COLO668 (cell line): ENCODE data around the gene TCERG1.
"Not testable (repeated sequence)": the region's sequence is repeated elsewhere in the genome, so short reads cannot be mapped to it uniquely, and the experiment has no call there.

ENCODE experiments used
- DNase-seq: peaks from one replicate; lab custom pipeline; 2025; ENCODE audit not compliant: unreplicated experiment; lab: John Stamatoyannopoulos, UW

TCERG1 gene

DNA sequence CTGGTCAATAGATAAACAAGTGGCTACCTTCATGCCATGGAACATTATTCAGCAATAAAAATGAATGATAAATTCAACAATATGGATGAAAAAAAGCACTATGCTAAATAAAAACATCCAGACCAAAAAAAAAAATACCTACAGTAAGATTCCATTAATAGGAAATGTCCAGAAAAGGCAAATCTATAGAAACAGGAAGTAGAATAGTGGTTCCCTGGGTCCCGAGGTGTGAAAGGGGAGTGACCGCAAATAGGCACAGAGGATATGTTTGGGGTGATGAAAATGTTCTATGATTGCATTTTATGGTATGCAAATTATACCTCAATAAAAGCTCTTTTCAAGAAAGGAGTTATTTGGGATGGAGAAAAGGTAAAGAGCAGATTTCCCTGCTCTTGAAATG lies 72.4 kb downstream of the TCERG1 start:
- no peak for DNase-seq

DNA sequence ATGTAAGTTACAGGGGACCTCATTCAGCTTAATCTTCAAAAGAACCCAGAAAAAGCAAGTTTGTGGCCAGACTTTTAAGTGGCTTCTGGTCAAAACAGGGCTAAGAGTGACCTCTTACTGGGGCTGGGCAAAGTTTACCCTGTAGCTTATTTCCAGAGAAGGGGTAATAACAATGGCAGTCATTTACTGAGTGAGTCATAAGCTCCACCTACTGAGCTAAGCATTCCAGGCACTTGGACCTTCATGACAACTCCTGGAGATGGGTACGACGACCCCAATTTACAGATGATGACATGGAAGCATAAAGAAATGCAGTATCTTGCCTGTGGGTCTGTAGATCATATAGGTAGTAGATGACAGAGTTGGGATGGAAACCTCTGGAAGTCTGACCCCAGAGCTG lies 73.6 kb downstream of the TCERG1 start:
- no peak for DNase-seq

DNA sequence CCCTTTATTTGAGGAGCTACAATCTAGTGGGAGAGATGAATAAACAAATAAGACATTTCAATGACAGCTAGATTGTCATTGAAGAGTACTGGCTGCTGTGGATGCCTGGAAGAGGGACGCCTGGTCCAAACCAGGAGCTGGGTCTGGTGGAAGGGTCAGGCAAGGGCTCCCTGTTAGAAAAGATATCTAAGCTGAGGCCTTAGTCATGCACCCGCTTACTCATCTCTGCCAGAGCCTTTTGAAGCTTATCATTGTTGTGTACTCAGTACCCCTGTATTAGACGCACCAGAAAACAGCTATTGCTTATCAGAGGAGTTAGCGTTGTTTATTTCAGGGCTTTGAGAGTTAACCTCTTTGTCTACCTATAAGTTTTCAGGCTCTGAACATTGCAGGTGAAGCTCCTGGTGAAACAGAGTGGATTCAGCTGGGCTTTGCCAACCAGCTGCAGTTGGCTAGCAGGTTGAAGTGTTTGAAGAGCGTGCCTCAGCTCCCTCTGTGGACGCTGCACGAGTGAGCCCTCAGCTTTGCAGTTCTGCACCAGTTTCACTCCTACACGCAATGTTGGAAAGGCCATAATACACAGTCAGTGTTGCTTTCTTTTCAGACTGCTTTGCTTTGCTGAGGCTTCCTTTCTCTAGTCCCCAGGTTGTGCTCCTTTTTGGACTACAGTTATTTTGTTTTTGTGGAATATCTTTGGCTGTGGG lies 74.4 kb downstream of the TCERG1 start:
- DNase-seq, result no peak

DNA sequence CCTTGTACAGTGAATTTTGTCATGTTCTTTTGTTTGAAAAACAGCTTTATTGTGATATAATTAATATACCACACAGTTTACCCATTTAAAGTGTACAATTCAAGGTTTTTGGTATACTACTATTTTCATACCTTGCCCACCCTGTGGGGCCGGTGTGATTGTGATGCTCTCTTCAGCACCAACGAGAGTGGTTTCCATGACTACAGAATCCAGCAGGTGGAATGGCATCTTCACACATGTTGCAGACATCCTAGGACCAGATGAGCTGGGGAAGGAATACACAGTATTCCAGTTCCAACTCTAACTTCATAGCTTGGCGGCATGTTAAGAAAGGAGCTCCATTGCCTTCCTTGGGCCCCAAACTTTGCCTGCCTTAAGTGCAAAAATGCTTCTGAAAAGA lies 76.6 kb downstream of the TCERG1 start:
- DNase-seq, result no peak

DNA sequence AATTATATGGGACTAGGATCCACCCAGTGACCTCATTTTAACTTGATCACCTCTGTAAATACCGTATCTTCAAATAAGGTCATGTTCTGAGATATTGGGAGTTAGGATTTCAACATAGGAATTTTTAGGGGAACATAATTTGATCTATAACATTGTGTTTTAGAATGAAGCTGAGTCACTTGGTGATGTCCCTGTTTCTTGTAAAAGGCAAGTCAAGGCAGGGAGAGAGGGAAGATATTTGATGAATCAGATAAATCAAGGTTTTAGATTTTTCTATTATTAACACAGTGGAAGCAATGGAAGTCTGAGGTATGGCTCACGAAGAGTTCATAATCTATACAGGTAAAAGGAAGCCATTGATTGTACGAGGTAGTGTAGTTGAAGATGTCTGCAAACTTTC lies 80.7 kb downstream of the TCERG1 start:
- no peak for DNase-seq

DNA sequence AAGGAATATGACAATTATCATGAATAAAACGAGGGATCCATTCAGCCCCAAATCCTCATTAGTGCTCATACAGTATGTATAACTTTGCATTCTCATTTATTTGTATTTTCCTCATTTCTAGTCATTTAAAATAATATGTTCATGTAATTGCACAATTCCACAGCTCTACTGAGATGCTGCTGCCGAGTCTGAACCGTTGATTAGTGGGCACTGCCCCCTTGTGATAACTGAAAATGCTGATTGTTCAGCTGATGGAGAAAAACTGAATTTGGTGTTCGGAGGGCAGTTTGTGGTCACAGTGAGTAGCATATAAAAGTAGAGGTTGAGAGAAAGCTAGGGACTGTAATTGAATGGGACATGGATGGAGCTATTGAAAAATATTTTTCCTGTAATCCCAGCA lies 81.1 kb downstream of the TCERG1 start:
- DNase-seq, result no peak

DNA sequence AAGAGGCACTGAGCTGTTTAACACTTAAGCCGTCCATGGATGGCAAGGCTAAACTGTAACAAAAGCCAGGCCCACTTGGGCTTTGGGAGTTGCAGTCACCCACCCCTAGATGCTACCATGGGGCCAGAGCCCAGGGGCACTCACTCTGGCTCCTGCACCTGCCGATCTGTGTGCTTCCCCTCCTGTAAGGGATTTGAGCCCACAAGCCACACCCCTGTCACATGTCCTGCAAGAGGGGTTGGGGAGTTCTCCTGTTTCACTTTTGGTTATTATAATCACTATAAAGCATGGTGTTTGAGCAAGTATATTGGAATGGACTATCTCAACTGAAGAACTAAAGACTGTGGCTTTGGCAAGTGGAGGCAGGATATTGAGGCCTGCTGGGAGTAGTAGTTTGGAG lies 82.9 kb downstream of the TCERG1 start:
- DNase-seq, result no peak

DNA sequence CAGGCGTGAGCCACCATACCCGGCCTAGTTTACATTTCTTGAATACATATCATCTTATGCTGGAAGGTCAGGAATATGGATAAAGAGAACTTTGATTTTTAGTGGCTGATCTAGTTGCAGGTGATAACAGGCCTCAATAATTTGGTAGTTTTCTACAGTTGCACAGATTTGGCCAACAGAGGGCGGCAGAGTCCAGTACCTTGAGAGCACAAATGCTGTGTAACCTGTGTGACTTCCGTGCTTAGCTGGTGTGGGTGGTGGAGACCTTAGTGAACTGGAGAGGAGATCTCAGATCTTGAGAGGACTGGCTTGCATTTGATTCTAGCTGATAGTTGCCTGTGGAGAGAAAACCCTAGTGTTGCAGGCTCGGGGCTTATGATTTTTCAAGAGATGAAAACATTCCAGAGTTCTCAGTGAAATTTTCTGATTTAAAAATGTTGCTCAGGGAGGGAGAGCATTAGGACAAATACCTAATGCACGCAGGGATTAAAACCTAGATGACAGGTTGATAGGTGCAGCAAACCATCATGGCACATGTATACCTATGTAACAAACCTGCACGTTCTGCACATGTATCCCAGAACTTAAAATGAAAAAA lies 86.2 kb downstream of the TCERG1 start:
- peak; percentile 64 for DNase-seq

DNA sequence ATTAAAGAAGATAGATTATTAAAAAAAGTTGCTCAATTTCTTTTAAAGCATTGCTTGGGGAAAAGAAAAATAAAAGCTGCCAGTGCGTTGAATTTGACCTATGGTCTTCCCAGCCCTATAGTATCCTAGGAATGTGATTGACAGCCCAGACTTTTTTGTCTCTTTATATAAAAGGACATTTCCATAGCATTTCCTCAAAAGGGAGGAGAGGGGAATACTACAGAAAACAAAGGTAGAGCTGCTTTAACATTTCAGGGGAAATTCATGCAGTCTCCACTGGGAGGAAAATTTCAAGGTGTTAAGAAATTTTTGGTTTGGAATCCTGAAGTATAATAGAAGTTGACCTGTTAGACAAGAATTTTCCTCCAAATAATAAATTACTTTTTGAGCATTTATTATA lies 86.7 kb downstream of the TCERG1 start:
- no peak for DNase-seq

DNA sequence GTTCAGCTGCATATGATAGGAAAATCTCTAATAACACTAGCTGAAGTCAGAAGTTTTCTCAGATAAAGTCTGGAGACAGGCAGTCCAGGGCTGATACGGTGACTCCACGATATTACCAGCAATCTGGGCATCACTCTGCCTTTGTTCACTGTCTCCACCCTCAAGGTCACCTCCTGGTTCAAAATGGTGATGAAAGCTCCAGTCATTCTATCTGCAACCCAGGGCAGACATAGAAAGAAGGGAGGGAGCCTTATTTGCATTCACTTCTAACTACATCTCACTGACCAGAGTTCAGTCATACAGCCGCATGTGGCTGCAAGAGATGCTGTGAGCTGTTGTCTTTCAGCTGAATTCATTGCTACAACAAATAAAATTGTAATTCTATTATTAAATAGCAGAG lies 91.3 kb downstream of the TCERG1 start:
- DNase-seq, result no peak

DNA sequence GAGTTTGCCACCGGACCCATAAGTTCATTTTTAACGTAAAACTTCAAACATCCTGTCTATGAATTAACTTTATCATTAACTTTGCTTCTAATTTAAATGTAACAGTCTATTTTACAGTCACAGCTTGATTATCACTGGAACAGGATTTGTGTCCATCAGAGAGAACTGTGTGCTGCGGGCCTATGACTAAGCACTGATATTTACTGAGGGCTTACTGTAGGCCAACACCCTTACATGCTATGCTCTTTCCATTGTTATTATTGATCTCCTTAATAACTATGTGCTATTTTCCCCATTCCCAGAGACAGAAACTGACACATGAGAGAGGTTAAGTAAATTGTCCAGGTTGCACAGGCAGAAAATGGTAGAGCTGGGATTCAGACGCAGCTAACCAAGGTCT lies 92.8 kb downstream of the TCERG1 start:
- DNase-seq, result no peak

DNA sequence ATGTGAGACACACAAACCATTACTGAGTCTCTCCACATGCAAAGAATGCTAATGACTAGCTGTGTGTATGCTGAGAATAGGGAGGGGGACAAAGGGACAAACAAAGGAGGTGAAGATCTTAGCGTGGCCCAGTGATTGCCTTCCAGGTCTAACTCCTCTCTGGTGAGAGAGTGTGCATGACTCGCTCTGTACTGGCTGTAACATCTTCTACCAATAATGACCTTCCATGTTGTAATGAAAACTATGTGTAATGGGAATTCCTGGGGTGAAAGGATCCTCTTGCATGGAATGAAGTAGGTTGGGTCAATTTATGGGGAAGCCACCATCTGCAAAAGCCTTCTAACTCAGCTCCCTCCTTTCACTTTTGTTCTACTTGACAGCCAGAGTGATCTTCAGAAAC lies 93.3 kb downstream of the TCERG1 start:
- no peak for DNase-seq

DNA sequence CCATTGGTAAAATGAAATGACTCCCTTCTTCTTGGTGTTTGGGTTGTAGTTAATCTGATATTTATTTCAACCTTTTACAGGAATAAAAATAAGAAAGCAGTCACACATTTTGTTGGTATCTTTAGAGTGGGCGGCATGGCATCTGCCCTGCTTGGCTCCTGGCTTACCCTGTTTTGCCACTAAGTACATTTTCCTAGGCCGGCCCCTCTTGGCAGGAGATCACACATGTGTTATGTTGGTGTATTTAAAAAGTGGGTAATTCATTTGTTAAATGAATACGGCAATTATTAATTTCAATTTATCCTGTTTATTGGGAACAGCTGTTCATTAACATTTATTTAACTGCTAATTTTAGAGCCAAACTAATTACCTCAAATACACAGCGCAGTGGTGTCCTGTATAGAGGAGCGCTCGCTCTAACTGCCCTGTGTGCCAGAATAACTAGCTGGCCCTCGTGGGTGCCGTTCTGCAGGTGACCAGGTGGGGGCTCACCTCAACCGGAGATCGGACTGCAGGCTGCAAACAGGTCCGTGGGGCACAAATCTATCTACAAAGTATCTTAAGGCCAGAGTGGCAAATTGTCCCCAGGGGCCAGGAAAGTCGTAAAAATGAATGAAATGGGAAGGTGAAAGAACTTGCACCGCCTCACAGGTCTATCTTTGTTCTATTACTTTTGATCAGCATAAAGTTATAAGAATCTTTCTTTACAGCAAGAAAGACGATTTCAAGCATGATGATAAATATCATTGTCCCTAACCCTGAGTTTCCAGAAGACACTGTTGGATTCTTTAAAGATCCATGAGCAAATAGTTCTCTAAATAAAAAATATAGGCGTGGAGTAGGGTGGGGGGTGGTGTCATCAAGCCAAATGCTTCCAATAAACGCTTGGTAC lies 95.1 kb downstream of the TCERG1 start:
- peak; percentile 57 for DNase-seq

DNA sequence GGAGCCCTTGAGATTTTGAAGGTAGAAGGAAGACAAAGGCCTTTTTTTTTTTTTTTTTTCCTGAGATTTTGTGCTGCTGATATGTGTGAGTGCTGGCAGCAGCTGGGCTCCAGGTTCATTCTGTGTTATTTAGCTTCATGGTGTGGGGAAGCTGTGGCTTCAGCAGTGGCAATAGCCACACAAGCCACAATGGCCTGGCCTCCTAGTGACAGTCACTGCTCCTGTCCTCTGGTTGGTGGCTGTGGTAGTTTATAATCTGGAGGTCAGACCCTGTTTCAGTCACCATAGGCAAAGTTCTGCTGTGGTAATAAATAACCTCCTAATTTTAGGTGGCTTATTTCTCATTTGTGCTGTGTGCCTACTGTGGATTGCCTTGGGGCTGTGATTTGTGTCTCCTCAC lies 97.1 kb downstream of the TCERG1 start:
- DNase-seq, result no peak

DNA sequence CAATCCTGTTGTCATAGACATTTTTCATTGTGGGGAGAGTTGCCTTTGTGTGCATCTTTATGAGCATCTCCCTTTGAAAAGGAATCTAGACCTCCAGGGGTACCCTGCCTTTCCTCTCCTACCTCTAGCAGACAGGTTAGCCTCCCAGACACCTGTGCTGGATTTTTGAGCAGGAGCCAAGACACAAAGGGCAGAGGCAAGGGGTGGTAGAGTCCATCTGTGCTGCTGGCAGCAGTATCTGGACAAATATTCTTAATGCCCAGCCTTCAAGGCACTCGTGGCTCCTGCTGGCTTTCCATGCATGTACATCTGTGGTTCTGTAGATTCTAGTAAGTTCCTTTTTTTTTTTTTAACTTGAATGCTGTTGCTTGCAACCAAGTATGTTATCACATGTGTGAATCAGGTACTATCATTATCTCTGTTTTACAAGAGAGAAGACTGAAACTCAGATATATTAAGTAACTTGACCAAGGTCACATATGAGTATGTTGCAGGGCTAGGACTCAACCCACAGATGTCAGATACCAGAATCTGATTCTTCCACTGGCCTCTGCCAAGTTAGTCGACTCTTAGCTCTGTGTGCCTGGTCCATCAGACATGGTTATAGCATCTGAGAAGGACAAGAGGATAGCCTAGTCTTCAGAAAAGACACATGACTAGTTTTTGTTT lies 101.8 kb downstream of the TCERG1 start:
- no peak for DNase-seq

DNA sequence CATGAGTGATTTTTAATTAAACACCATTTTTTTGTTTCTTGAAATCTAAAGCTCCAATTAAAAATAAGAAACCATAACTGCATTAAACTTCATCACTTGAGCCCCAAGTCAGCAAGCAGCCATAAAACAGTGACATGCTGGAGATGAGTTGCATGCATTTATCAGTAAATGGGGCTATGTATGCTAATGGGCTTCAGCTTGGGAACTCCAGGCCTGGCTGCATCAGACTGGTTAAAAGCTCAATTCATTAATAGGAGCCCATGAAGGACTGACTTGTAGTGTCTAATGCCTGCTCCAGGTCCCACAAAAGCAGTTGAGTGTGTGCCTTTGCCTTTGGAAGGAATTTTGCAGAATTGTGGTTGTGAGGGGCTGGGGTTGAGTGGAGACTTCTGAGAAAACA lies 102.5 kb downstream of the TCERG1 start:
- no peak for DNase-seq

DNA sequence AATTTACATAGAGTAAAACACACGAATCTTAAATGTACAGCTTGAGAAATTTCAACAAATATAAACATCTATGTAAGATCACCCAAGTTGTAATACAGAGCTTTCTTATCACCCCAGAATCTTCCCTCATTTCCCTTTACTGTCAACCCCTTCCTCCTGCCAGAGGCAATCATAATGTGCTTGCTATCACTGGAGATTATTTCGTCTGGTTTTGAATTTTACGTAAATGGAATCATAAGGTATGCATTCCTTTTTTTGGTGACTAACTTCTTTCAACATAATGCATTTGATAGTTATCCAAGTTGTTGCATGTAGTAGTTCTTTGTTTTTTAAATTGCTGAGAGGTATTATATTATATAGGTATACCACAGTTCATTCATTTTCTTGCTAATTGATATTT lies 106.3 kb downstream of the TCERG1 start:
- DNase-seq, result no peak

DNA sequence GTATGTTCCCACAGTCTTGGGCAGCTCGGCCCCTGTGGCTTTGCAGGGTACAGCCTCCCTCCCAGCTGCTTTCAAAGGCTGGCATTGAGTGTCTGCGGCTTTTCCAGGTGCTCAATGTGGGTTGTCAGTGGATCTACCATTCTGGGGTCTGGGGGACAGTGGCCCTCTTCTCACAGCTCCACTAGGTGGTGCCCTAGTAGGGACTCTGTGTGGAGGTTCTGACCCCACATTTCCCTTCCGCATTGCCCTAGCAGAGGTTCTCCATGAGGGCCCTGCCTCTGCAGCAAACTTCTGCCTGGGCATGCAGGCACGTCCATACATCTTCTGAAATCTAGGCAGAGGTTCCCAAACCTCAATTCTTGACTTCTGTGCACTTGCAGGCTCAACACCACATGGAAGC lies 109.8 kb downstream of the TCERG1 start:
- not testable (repeated sequence) for DNase-seq

DNA sequence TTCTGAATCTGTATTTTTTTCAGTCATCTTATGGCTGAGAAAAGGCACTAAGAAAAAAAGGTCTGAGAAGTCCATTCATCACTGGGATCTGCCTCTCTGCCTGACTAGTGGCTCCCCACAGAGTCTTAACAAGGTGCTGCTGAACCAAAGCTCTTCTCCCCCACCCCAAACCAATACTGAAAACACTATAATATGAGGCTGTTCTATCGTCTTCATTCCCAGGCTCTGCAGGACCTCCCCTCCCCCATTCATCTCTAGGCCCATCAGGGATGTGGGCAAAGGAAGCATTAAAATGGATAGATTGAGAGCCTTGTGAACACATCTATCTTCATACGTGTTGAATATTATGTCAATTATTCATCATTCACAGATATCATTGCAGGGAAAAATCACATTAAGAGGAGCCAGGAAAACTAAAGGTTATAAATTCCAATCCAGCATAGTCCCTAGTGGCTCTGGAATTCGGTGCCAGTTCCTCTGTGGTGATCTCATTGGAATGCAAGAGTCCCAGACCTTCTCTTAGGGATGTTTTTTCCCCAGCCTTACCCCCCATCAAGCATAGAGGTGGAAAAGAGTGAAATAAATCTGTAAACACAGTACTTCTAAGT lies 113.2 kb downstream of the TCERG1 start:
- DNase-seq, result no peak
